Mesodermal cell (in vitro differentiated cells): Measurements from ENCODE around the gene PPM1D. TPM values are rescaled to one million over a fixed set of nuclear protein-coding genes. Genes with fewer than 3 reads are reported as not detected.
A peak's percentile ranks its signal among the peaks of the same experiment; 100 is the strongest.
"Not testable (repeated sequence)": the region's sequence is repeated elsewhere in the genome, so short reads cannot be mapped to it uniquely, and the experiment has no call there.

Experiments used
- H3K27ac ChIP-seq: 2 replicates; pipeline ENCODE4 v1.7.0; 2013; ENCODE audit warnings: mild to moderate bottlenecking, low read depth, low read length, moderate library complexity; ENCODE audit not compliant: severe bottlenecking
- H3K36me3 ChIP-seq: 2 replicates; pipeline ENCODE4 v1.7.1; 2013; ENCODE audit warnings: mild to moderate bottlenecking, low read length, moderate library complexity; ENCODE audit not compliant: control insufficient read depth, insufficient read depth
- H3K4me1 ChIP-seq: one replicate; pipeline ENCODE4 v1.7.1; 2013; ENCODE audit warnings: mild to moderate bottlenecking, low read length; ENCODE audit not compliant: insufficient read depth, control insufficient read depth, poor library complexity, severe bottlenecking
- H3K4me3 ChIP-seq: 2 replicates; pipeline ENCODE4 v1.7.0; 2013; ENCODE audit warnings: low read length, control low read depth, mild to moderate bottlenecking; ENCODE audit not compliant: insufficient read depth, poor library complexity, severe bottlenecking; ENCODE audit errors: extremely low read depth
- H3K9me3 ChIP-seq: 2 replicates; pipeline ENCODE4 v1.7.1; 2013; ENCODE audit warnings: mild to moderate bottlenecking, low read length, moderate library complexity; ENCODE audit not compliant: control insufficient read depth
- WGBS, 2 experiments: methylation state at CpG; one replicate each; pipeline ENCODE4 v1.1.5; 2013; ENCODE audit warnings: missing lambda C conversion rate in 2 of 2; ENCODE audit not compliant: insufficient coverage in 2 of 2; 5-methylcytosine and 5-hydroxymethylcytosine counted together
- polyA plus RNA-seq, 2 experiments: library from polyadenylated mRNA; stranded (reverse); fragments of 50-300 nt; gene quantifications; one replicate each; pipeline ENCODE4 v1.2.3, GENCODE V29; 2013

PPM1D gene
- 12.2 TPM for polyA plus RNA-seq (2013, experiment 1 of 2)
- polyA plus RNA-seq (2013, experiment 2 of 2), result 12.9 TPM

DNA sequence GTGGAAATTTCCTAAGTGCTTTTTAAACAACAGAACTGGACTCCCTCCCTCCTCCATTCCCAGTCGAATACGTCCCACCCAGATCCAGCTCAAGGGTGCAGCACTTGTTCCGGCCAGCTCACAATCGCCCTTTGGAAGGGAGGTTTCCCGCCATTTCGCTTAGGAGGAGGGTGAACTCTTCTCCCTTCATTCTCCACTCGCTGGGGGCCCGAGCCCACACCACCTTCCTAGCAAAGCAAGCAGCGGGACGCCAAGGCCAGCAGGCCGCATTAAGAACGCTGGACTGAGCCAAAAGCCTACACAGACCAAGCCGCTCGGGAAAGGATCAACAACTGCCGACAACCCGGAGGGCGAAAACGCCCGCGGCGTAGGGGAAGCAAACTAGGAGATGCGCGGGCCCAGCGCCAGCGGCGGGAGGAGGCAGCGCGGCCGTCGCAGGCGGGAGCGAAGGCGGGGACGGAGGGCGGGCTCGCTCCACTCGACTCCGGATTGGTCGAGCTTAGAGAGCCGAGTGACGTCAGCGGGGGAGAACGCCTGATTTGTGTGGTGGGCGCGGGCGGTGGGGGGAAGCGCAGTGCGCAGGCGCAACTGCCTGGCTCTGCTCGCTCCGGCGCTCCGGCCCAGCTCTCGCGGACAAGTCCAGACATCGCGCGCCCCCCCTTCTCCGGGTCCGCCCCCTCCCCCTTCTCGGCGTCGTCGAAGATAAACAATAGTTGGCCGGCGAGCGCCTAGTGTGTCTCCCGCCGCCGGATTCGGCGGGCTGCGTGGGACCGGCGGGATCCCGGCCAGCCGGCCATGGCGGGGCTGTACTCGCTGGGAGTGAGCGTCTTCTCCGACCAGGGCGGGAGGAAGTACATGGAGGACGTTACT, at the start of gene PPM1D:
PPM1D (plus strand) TSS at position 574 of the 870 bp plus-strand sequence; CDS start at position 796, 222 bp downstream.
- peak within 1 kb of the TSS; percentile 99 for H3K4me3 ChIP-seq
- WGBS, 2 experiments, result 0% methylated on average over 57 to 65 of the region's 83 CpGs
- H3K9me3 ChIP-seq, result no peaks in the 10 kb centered on the region
- peaks cover 14% of the 10 kb centered on the region for H3K4me1 ChIP-seq
- peaks cover 4% of the 10 kb centered on the region for H3K36me3 ChIP-seq
- peak within 1 kb of the TSS; percentile 98 for H3K27ac ChIP-seq

DNA sequence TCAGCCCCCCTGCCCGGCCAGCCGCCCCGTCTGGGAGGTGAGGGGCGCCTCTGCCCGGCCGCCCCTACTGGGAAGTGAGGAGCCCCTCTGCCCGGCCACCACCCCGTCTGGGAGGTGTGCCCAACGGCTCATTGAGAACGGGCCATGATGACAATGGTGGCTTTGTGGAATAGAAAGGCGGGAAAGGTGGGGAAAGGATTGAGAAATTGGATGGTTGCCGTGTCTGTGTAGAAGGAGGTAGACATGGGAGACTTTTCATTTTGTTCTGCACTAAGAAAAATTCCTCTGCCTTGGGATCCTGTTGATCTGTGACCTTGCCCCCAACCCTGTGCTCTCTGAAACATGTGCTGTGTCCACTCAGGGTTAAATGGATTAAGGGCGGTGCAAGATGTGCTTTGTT, 47.7 kb upstream of the PPM1D start:
- H3K4me1 ChIP-seq, H3K27ac ChIP-seq, H3K36me3 ChIP-seq, H3K4me3 ChIP-seq, H3K9me3 ChIP-seq: not testable (repeated sequence)
- 93 to 94% methylated on average over 3 to 8 of the region's 13 CpGs for WGBS, 2 experiments

DNA sequence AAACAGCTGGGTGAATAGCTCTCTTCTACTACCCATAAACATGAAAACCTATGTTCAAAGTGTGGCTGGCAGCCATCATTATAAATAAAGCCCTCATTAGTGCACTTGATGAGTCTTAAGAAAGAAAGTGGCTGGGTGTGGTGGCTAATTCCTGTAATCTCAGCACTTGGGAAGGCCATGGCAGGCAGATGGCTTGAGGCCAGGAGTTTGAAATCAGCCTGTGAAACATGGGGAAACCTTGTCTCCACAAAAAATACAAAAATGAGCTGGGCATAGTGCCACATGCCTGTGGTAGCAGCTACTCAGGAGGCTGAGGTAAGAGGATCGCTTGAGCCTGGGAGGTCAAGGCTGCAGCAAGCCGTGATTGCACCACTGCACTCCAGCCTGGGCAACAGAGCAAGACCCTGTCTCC, 45.6 kb upstream of the PPM1D start:
- WGBS, 2 experiments, result 94 to 100% methylated on average over 2 of the region's 2 CpGs
- no peaks in the 10 kb centered on the region for H3K36me3 ChIP-seq
- no peaks in the 10 kb centered on the region for H3K4me1 ChIP-seq
- peaks cover 8% of the 10 kb centered on the region for H3K9me3 ChIP-seq
- no peak overlapping the region for H3K4me3 ChIP-seq
- H3K27ac ChIP-seq, result no peak overlapping the region

DNA sequence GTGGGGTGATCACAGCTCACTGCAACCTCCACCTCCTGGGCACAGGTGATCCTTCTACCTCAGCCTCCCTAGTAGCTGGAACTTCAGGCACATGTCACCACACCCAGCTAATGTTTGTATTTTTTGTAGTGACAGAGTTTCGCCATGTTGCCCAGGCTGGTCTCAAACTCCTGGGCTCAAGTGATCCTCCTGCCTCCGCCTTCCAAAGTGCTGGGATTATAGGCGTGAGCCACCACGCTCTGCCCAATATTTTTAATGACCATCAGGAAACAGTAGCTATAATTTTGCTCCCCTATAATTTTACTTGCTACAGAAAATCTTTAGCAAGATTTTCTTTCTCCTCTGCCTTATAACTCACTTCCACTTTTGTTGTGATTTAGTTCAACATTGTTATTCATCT, 44.2 kb upstream of the PPM1D start:
- H3K4me3 ChIP-seq, result no peak overlapping the region
- no peaks in the 10 kb centered on the region for H3K4me1 ChIP-seq
- no peak overlapping the region for H3K27ac ChIP-seq
- peaks cover 8% of the 10 kb centered on the region for H3K9me3 ChIP-seq
- 89 to 90% methylated on average over 4 of the region's 4 CpGs for WGBS, 2 experiments
- no peaks in the 10 kb centered on the region for H3K36me3 ChIP-seq

DNA sequence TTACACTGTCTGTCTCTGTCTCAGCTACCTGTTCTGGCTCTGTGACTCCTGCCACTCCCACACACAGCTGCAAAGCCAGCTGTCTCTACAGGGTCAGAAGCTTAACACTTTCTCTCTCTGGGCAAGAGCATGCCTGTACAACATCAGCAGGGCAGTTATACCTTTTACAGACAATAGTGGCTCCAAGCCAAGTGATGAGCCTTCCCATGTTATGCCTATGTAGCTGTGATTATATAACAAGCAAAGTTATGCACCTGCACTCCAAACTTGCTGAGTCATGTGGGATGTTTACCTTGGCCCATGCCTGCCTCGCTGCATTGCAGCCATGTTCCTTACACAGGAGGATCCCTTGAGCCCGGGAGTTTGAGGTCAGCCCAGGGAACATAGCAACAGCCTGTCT, 42.2 kb upstream of the PPM1D start:
- 100% methylated on average over 1 of the region's 2 CpGs; no CpG with 5 or more reads in 1 of the 2 experiments for WGBS, 2 experiments
- no peaks in the 10 kb centered on the region for H3K4me1 ChIP-seq
- no peak overlapping the region for H3K4me3 ChIP-seq
- no peak overlapping the region for H3K27ac ChIP-seq
- peaks cover 8% of the 10 kb centered on the region for H3K9me3 ChIP-seq
- H3K36me3 ChIP-seq, result no peaks in the 10 kb centered on the region

DNA sequence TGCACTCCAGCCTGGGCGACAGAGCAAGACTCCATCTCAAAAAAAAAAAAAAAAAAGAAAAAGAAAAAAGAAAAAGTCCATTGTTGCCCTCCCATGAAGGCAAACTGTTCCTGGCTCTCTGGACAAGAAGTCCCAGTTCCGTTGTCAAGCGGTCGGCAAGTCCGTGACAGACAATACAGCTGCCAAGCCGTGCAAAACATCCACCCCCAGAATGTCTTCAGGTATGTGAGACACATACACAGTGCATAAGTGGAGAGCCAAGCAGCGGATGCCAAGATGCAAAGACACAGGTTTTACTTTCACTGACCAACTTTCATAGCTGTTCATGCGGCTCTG, 40.4 kb upstream of the PPM1D start:
- no peak overlapping the region for H3K27ac ChIP-seq
- H3K36me3 ChIP-seq, result no peaks in the 10 kb centered on the region
- H3K4me1 ChIP-seq, result no peaks in the 10 kb centered on the region
- H3K9me3 ChIP-seq, result peaks cover 8% of the 10 kb centered on the region
- 93 to 99% methylated on average over 7 of the region's 8 CpGs for WGBS, 2 experiments
- H3K4me3 ChIP-seq, result no peak overlapping the region

DNA sequence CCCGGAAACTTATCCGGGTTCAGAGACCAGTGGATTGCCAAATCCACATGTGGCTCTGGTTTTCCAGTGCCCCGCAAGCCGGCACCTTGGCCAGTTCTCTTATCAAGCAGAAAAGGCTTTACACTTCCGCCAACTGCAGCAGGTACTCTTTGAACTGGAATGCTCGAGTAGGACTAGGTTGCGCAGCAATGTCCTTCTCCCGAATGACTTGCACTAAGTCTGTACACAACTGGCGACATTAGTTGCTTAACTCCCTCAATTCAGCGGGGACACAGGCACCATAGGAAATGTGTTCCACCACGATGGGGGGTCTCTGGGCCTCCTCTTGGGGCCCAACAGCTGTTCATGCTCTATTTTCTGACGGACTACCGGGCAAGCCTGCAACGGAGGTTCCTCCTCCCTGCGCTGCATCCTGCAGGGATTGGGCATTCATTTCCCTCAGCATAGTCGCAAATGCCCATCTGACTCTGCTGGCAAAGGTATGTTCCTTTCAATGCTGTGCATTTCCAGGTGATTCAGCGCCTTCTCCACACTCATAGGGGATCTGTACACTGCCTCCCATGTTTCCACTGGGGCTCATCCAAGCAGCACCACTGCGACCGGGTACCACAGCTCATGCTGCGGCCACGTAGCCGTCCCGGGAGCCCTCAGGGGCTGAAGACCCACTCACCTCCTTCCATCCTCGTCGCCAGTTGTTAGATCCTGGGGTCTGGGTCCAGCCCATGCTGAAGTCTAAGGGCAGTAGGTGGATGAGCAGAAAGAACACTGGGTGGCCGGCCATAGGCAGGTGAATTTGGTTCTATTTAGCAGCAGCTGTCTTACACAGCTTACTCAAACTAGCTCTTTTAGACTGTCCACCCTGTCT, 39.8 kb upstream of the PPM1D start:
- H3K36me3 ChIP-seq, result no peaks in the 10 kb centered on the region

DNA sequence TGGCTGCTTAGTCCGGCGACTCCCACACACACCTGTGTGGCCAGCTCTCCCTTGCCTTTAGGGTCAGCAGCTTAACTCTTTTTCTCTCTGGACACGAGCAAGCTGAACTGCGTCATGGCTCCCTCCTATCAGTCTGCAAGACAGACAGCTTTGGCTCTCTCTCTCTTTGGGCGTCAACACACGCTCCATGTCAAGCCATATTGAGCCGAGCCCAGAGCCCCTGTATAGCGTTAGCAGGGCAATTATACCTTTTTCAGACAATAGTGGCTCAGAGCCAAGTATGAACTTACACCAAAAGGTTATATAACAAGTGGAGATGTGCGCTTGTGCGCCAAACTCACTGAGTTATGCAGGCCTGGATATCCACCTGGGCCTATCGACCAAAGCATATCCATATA, 39.1 kb upstream of the PPM1D start:
- peaks cover 8% of the 10 kb centered on the region for H3K9me3 ChIP-seq
- no peaks in the 10 kb centered on the region for H3K4me1 ChIP-seq
- 93 to 94% methylated on average over 6 to 8 of the region's 11 CpGs for WGBS, 2 experiments
- no peaks in the 10 kb centered on the region for H3K36me3 ChIP-seq
- no peak overlapping the region for H3K4me3 ChIP-seq
- no peak overlapping the region for H3K27ac ChIP-seq

More for the DNA sequence above, 39.8 kb upstream of the PPM1D start:
- Histone ChIP-seq H3K4me1 (no peaks in the 10 kb centered on the region), H3K9me3 (peaks cover 8% of the 10 kb centered on the region), H3K27ac (no peak overlapping the region), H3K4me3 (no peak overlapping the region)
- WGBS, 2 experiments, result 91 to 93% methylated on average over 24 to 26 of the region's 26 CpGs

DNA sequence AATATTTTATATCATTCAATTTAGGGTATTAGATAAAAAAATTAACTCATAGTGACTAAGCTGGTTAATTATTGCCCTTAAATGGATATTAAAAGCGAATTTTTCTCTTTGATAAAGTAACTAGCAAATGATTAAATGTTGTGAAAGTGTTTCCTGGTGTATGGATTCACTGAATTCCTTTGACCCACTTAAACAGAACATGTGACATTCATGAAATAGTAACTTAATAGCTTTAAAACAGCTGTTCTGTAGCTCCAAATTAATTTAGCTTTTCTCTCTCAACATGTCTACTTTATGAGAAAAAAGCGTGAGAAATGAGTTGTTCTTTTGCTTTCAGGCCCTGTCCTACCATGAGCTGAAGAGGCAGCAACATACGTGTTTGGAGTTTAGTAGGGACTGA, 37.6 kb upstream of the PPM1D start:
- no peak overlapping the region for H3K4me3 ChIP-seq
- no peaks in the 10 kb centered on the region for H3K36me3 ChIP-seq
- 70 to 83% methylated on average over 1 to 2 of the region's 3 CpGs for WGBS, 2 experiments
- H3K9me3 ChIP-seq, result peaks cover 5% of the 10 kb centered on the region
- no peaks in the 10 kb centered on the region for H3K4me1 ChIP-seq
- H3K27ac ChIP-seq, result no peak overlapping the region

DNA sequence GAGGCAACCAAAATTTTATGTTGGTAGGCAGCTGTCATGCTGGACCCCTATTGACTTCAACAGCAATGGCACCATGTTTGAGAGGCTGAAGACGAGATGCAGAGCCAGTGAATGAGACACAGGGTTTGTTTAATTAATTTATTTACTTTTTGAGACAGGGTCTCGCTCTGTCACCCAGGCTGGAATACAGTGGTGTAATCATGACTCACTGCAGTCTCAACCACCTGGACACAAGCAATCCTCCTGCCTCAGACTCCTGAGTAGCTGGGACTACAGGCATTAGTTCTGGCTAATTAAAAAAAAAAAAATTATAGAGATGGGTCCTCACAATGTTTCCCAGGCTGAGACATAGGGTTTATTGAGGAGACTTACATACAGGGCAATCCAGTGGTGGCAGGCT, 36.2 kb upstream of the PPM1D start:
- Histone ChIP-seq H3K4me3 (no peak overlapping the region), H3K36me3 (no peaks in the 10 kb centered on the region), H3K27ac (no peak overlapping the region), H3K9me3 (no peaks in the 10 kb centered on the region), H3K4me1 (no peaks in the 10 kb centered on the region)
- WGBS, 2 experiments, result 67% methylated on average over 1 of the region's 2 CpGs; no CpG with 5 or more reads in 1 of the 2 experiments
